Erythroblast (primary cell): ENCODE measurements around the gene ZNF597.

Experiments used
- DNase-seq, 2 experiments: peaks; one replicate each; lab custom pipeline; 2025; lab: John Stamatoyannopoulos, UW
- GATA1 ChIP-seq: IDR thresholded peaks from 2 replicates; pipeline ENCODE4 v1.6.1; 2011; ENCODE audit warnings: low read depth, mild to moderate bottlenecking, control low read depth, low read length, moderate library complexity
- POLR2A ChIP-seq: IDR thresholded peaks from 2 replicates; pipeline ENCODE4 v1.6.1; 2011; ENCODE audit warnings: mild to moderate bottlenecking, low read length

ZNF597 gene

DNA sequence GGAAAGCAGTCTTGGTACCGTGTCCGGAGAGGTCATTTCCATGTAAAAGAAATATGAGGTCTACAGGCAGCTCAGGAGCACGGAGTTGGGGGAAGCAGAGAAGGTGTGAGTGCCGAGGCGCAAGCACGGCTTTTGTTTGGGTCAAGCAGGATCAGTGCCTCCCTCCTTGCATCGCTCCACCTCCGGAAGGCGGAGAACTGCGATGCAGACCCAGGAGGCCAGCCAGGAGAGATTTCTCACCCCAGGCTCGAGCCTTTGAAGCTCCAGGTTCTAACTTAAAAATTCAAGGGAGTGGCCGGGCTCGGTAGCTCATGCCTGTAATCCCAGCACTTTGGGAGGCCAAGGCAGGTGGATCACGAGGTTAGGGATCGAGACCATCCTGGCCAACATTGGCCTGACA is 25.2 kb upstream of the ZNF597 start:
- TF ChIP-seq POLR2A = no peak
- TF ChIP-seq GATA1 = no peak
- DNase-seq = no peak

DNA sequence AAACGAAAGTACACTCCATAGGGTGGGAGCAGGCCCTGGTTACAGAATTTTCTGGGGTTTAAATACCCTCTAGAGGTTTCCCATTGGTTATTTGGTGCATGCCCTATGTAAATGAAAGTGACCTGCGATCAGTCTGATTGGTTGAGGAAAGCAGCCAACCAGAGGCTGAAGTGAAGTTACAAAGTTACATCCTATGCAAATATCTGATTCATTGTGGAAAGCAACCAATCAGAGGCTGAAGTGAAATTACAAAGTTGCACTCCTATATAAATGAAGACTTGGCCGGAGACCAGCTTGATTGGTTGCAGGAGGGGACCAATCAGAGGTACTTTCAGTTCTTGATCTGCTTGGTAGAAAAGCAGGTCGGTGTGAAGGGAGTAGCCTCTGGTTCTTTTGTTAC is 24.6 kb upstream of the ZNF597 start:
- peak in 1 of 2 experiments; percentile 24 for DNase-seq
- TF ChIP-seq POLR2A = no peak
- TF ChIP-seq GATA1 = no peak

- no peak for TF ChIP-seq GATA1
- no peak for TF ChIP-seq POLR2A
- DNase-seq = no peak
These were observed 23.9 kb upstream of the ZNF597 start for GRCh38 chr16:3467182-3467581.

DNA sequence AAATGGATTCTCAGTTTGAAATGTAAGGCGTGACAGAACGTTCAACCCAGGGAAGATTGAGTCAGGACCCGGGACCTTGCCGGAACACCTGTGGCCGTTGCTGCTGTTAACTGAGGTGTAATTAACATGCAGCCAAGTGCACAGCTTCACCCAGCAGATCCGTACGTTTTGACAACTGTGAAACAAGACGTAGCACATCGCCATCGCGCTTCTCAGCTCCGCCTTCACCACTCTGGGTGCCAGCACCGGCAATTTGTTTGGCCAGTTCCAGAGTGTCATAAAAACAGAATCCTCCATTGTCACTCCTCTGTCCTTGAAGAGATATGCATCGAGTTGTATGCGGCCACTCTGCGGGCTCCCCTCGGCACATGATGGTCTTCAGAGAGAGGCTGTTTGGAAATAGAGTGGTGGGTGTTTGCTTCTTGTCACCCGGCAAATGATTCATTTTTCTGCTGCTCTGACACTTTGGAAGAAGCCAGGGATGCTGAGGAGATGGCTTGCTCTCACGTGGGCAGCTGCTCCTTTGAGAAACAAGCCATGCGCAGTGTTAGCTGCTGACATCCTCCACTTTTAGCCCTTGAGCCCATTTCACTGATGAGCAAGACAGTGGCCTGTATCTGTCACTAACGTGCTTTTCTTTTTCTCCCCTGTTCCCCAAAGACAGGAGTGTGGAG is 22.7 kb upstream of the ZNF597 start:
- DNase-seq = no peak
- TF ChIP-seq GATA1 = no peak
- no peak for TF ChIP-seq POLR2A

DNA sequence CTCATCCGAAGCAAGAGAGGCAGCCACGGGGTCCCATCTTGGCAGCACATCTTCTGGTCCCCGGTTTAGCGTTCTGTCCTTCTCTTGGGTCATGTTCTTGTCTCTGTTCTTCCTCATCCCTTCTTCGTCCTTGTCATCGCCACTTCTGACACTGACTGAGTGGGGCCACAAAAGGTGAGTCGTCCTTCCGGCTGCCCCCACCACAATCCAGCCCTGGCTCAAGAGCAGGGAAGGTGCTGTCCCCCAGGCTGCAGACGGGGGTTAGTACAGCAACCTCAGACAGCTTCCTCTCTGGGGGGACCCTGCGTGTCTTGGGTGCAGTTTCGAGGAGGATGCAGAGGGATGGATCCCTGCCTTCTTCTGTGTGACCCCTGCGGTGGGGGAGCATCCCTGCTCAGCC is 22.0 kb upstream of the ZNF597 start:
- TF ChIP-seq GATA1 = no peak
- TF ChIP-seq POLR2A = no peak
- no peak for DNase-seq

GRCh38 chr16:3461151-3461550 is 17.8 kb upstream of the ZNF597 start:
- DNase-seq = peak; percentile 27 to 31
- TF ChIP-seq GATA1 (no peak), POLR2A (no peak)

DNA sequence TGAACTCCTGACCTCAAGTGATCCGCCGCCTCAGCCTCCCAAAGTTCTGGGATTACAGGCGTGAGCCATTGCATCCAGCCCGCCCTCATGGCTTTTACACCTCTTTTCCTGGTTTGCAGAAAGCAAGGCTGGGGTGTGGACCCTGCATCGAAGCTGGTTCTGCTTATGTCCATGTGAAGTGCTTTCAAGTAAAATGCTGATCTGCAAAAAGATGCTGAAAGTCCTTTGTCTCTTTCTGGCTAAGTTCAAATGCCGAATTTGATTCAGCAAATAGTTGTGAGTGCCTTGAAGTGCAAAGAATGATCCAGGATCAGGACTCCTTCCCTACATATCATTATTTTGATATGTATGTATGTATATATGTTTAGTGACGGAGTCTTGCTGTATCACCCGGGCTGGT is 17.3 kb upstream of the ZNF597 start:
- DNase-seq = no peak
- TF ChIP-seq GATA1 = no peak
- TF ChIP-seq POLR2A = no peak

DNA sequence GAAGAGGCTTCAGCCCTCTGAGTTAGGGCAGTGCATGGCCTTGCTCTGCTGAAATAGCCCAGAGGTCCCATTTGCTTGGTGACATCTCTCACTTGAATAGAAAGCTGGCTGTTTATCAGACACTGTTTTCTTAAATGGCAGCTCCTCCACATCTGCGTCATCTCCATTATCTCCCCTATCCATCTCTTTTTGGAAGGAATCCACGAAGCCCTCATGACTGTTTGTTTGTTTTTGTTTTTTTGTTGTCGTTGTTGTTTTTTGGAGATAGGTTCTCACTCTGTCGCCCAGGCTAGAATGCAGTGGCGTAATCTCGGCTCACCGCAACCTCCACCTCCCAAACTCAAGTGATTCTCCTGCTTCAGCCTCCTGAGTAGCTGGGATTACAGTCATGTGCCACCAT is 16.8 kb upstream of the ZNF597 start:
- DNase-seq = peak; percentile 24 to 27
- TF ChIP-seq GATA1 (no peak), POLR2A (no peak)

DNA sequence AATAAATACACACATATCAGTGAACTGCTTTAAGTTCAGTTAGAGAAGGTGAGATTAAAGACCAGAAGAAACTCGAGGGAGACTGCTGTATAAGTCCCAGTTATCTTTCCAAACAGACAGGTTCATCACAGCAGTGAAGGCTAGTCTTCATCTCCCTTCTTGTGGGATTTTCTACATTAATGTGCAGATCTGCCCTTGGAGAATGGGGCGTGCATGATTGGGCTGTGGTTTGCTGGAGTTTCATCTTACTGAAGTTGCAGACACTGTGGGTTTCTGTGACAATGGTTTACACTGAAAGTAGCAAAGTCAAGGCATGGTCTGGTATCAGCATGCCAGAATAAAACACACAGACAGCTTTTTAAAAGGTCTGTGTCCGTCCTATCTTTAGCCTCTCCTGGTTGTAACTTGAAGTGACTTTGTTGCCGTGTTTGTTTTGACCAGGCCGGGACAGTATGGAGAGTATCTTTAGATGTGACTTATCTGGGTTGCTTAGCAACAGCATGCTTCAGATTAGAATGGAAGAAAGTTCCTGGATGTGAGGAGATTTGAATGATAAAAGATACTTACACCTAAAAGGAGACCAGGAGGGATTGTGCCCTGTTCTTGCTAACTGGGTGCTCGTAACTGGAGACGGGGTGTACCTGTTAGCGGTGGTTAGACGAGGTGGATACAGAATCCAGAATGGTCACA is 16.2 kb upstream of the ZNF597 start:
- peak; percentile 59 to 74 for DNase-seq
- TF ChIP-seq POLR2A (no peak), GATA1 (no peak)

- TF ChIP-seq GATA1 (no peak), POLR2A (no peak)
- peak; percentile 59 to 67 for DNase-seq
These were observed 15.6 kb upstream of the ZNF597 start for GRCh38 chr16:3458852-3459361.

DNA sequence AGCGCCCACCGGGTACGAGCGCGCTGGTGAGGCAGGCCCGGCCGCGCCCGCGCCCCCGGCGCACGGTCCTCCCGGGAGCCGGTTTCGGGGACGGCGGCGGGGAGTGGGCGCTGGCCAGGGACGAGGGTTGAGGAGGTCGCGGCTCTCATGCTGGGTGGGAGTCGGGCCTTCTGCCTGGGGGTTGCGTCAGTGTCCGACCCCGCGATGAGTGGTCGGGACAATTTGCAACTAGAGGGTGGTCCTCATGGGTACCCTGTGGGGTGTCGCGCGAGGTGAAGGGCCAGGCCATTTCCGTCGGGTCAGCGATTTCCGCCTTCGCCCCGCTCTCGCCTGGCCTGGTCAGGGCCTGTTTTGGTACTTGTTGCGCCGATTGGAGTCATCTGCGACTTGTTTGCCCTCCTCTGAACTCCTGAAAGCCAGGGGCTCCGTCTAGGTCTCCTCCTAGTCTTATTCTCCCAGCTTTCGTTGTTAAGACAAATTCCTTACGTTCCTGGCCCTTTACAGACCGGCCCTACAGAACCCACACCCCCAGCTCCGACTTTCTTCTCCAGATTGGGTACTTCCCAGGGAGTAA is 15.1 kb upstream of the ZNF597 start:
- no peak for TF ChIP-seq POLR2A
- no peak for TF ChIP-seq GATA1
- peak; percentile 47 to 64 for DNase-seq

DNA sequence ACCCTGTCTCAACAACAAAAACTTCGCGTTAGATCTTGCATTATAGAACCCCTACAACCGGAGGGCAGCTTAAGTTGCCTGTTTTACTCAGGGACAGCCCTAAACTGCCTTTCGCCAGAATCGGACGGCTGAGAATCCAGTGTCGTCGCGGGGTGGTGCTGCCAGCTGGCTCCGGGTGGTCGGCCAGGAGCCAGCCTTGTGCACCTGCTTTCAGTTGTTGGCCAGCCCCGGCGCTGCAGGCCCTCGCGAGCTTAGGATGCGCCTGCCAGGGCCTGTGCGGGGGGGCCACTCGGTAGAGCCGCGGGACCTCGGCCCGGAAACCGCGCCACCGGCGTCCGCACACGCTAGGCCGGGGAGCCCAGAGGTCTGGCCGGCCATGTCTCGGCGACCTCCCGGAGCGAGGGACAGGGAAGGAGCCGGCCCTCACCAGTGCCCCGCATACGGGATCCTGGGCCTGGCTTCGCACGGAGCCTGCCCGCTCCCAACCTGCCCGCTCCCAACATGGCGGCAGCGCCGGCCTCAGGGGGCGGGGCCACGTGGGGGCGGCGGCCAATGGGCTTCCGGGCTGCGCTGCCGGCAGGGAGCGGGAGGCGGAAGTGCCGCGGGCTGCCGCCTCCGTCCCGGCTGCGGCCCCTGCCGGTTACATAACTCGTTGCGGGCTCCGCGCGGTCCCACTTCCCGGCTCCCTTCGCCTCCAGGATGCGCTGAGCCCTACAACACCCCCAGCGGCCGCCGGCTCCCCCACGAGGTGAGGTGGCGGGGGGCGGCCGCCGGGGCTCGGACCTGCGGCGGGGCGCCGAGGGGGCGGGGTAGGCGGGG is 14.3 kb upstream of the ZNF597 start:
- DNase-seq = peak; percentile 94 to 96
- TF ChIP-seq POLR2A (peak; percentile 77), GATA1 (no peak)

- DNase-seq = no peak
- TF ChIP-seq GATA1 (no peak), POLR2A (no peak)
These were observed 11.4 kb upstream of the ZNF597 start for GRCh38 chr16:3454631-3455147.
